Cardiac muscle cell (in vitro differentiated cells and primary cell): Measurements from ENCODE around the gene GPR55. TPM values are rescaled to one million over a fixed set of nuclear protein-coding genes. Genes with fewer than 3 reads are reported as not detected.

Source experiments
- DNase-seq, 2 donors: peaks; one replicate each; pipeline versions ENCODE4 v3.0.0 to v3.0.0-alpha.2; 2010 to 2017; ENCODE audit warnings: low read depth in 1 of 2, low spot score in 1 of 2
- H3K27ac ChIP-seq: fragments of 200-600 bp; sonication (generic); 2 replicates; pipeline ENCODE4 v1.5.1; 2016
- H3K27me3 ChIP-seq: fragments of 200-600 bp; sonication (generic); 2 replicates; pipeline ENCODE4 v1.6.0; 2016; ENCODE audit warnings: control low read depth
- H3K36me3 ChIP-seq: fragments of 200-600 bp; sonication (generic); 2 replicates; pipeline ENCODE4 v1.5.1; 2016; ENCODE audit warnings: control low read depth
- H3K4me1 ChIP-seq: fragments of 200-600 bp; sonication (generic); 2 replicates; pipeline ENCODE4 v1.8.1; 2017; ENCODE audit warnings: low read depth, mild to moderate bottlenecking, mixed run types
- H3K4me3 ChIP-seq: fragments of 200-600 bp; sonication (generic); 2 replicates; pipeline ENCODE4 v1.5.1; 2016; ENCODE audit warnings: mild to moderate bottlenecking
- H3K9me3 ChIP-seq: fragments of 200-600 bp; sonication (generic); 2 replicates; pipeline ENCODE4 v1.5.1; 2017; ENCODE audit warnings: low read depth, mild to moderate bottlenecking, control low read depth
- CTCF ChIP-seq: IDR thresholded peaks from 2 replicates; pipeline ENCODE4 v1.5.1; 2012; ENCODE audit warnings: low read depth, mild to moderate bottlenecking, low read length
- polyA plus RNA-seq: library from polyadenylated mRNA; unstranded; fragments of >200 nt; fragmentation: Nextera tagmentation; extraction: Ambion mirVana; gene quantifications from 2 replicates; pipeline ENCODE4 v1.2.1, GENCODE V29; 2016
- total RNA-seq: library from RNA; depleted of rRNA; stranded (reverse); fragments of >200 nt; gene quantifications from 2 replicates; pipeline ENCODE4 v1.2.3, GENCODE V29; 2016

GPR55 gene
- total and polyA plus RNA-seq, 2 experiments from 2014 or later, result not detected

GRCh38 chr2:230903231-230904150, 21.6 kb downstream of the GPR55 start:
- Histone ChIP-seq H3K9me3 (no peaks in the 10 kb centered on the region), H3K4me3 (no peak overlapping the region), H3K4me1 (peaks cover 23% of the 10 kb centered on the region), H3K27me3 (peaks cover 8% of the 10 kb centered on the region), H3K27ac (no peak overlapping the region), H3K36me3 (no peaks in the 10 kb centered on the region)
- TF ChIP-seq CTCF, result no peak
- DNase-seq, result no peak

GRCh38 chr2:230902180-230902899, 22.7 kb downstream of the GPR55 start:
- Histone ChIP-seq H3K9me3 (no peaks in the 10 kb centered on the region), H3K4me1 (peaks cover 21% of the 10 kb centered on the region), H3K27me3 (peaks cover 8% of the 10 kb centered on the region), H3K36me3 (no peaks in the 10 kb centered on the region), H3K27ac (no peak overlapping the region), H3K4me3 (no peak overlapping the region)
- DNase-seq, result peak; percentile 58 to 85
- TF ChIP-seq CTCF, result peak; percentile 93

- no peak for TF ChIP-seq CTCF
- no peak for DNase-seq
- Histone ChIP-seq H3K36me3 (no peaks in the 10 kb centered on the region), H3K4me1 (peaks cover 15% of the 10 kb centered on the region), H3K4me3 (no peak overlapping the region), H3K27ac (no peak overlapping the region), H3K27me3 (peaks cover 8% of the 10 kb centered on the region), H3K9me3 (no peaks in the 10 kb centered on the region)
Observed at GRCh38 chr2:230901006-230901405, 24.0 kb downstream of the GPR55 start.

GRCh38 chr2:230900336-230900995, 24.6 kb downstream of the GPR55 start:
- H3K4me1 ChIP-seq, result peaks cover 10% of the 10 kb centered on the region
- no peak for DNase-seq
- no peak overlapping the region for H3K27ac ChIP-seq
- no peak for TF ChIP-seq CTCF
- H3K9me3 ChIP-seq, result no peaks in the 10 kb centered on the region
- peaks cover 8% of the 10 kb centered on the region for H3K27me3 ChIP-seq
- no peaks in the 10 kb centered on the region for H3K36me3 ChIP-seq
- no peak overlapping the region for H3K4me3 ChIP-seq

GRCh38 chr2:230899786-230900185, 25.3 kb downstream of the GPR55 start:
- peaks cover 4% of the 10 kb centered on the region for H3K4me1 ChIP-seq

More at GRCh38 chr2:230899786-230900185, 25.3 kb downstream of the GPR55 start:
- H3K27me3 ChIP-seq, result peaks cover 8% of the 10 kb centered on the region
- H3K4me3 ChIP-seq, result no peak overlapping the region
- no peak for DNase-seq
- no peaks in the 10 kb centered on the region for H3K36me3 ChIP-seq
- TF ChIP-seq CTCF, result no peak
- H3K9me3 ChIP-seq, result no peaks in the 10 kb centered on the region
- H3K27ac ChIP-seq, result no peak overlapping the region
